Esophagus squamous epithelium (tissue), 5 donors: ENCODE results near the gene RPS6KB2. TPM values are rescaled to one million over a fixed set of nuclear protein-coding genes. Genes with fewer than 3 reads are reported as not detected.

Experiments
- DNase-seq: peaks from one replicate; lab custom pipeline; 2025; lab: John Stamatoyannopoulos, UW
- H3K27ac ChIP-seq, 4 donors: fragments of 200-600 bp; sonication (generic); one replicate each; pipeline ENCODE4 v1.5.1; 2016 to 2019; ENCODE audit warnings: mild to moderate bottlenecking in 1 of 4
- H3K27me3 ChIP-seq, 4 donors: fragments of 200-600 bp; sonication (generic); 1 replicate in 3 of 4; 2 replicates in 1 of 4; pipeline versions ENCODE4 v1.5.1 to v1.6.0; 2017 to 2021; ENCODE audit warnings: antibody characterized with exemption in 1 of 4
- H3K36me3 ChIP-seq, 3 donors: fragments of 200-600 bp; sonication (generic); one replicate each; pipeline ENCODE4 v1.5.1; 2016 to 2019
- H3K4me1 ChIP-seq, 3 donors: fragments of 200-600 bp; sonication (generic); one replicate each; pipeline ENCODE4 v1.5.1; 2017 to 2019
- H3K4me3 ChIP-seq, 4 donors: fragments of 200-600 bp; sonication (generic); 1 replicate in 3 of 4; 2 replicates in 1 of 4; pipeline ENCODE4 v1.5.1; 2016 to 2019; ENCODE audit warnings: mild to moderate bottlenecking in 2 of 4, moderate library complexity in 1 of 4
- H3K9me3 ChIP-seq, 3 donors: fragments of 200-600 bp; sonication (generic); one replicate each; pipeline ENCODE4 v1.5.1; 2016 to 2019
- POLR2A ChIP-seq, 4 donors: fragments of 450-650 bp; IDR thresholded peaks; one replicate each; pipeline ENCODE4 v1.6.1; 2017; ENCODE audit warnings: antibody characterized with exemption in 4 of 4, mild to moderate bottlenecking in 4 of 4, moderate library complexity in 3 of 4
- WGBS, 2 donors: methylation state at CpG; one replicate each; pipeline ENCODE4 v1.1.5; 2018; 5-methylcytosine and 5-hydroxymethylcytosine counted together
- intact Hi-C: fragments of 100-400 bp; cut with DNase I; formaldehyde crosslinking; loops from one replicate; pipeline ENCODE4 v1.15.0; 2022
- small RNA-seq, 4 donors: library from RNA; depleted of rRNA; stranded (forward); fragments of <200 nt; gene quantifications; one replicate each; pipeline ENCODE3, GENCODE V24; 2016
- total RNA-seq, 4 donors: library from RNA; depleted of rRNA; stranded (reverse); fragments of >200 nt; gene quantifications; one replicate each; pipeline ENCODE4 v1.1.0, GENCODE V29; 2016
- TF ChIP-seq, protein P1 (sequence below), 6 experiments: fragments of 450-650 bp in 4 of 6; fragments of 200-600 bp in 2 of 6; sonication (generic) in 2 of 6; IDR thresholded peaks; one replicate each; pipeline ENCODE4 v1.5.1; 2016 to 2019; ENCODE audit warnings: antibody characterized with exemption in 6 of 6, mild to moderate bottlenecking in 4 of 6, moderate library complexity in 4 of 6
- donor health status: DM: yes; HTN: yes; CAD: no.

The RPS6KB2 gene
- total RNA-seq, 4 donors from 2014 or later, result 67.5 to 121 (median 113) TPM

DNA sequence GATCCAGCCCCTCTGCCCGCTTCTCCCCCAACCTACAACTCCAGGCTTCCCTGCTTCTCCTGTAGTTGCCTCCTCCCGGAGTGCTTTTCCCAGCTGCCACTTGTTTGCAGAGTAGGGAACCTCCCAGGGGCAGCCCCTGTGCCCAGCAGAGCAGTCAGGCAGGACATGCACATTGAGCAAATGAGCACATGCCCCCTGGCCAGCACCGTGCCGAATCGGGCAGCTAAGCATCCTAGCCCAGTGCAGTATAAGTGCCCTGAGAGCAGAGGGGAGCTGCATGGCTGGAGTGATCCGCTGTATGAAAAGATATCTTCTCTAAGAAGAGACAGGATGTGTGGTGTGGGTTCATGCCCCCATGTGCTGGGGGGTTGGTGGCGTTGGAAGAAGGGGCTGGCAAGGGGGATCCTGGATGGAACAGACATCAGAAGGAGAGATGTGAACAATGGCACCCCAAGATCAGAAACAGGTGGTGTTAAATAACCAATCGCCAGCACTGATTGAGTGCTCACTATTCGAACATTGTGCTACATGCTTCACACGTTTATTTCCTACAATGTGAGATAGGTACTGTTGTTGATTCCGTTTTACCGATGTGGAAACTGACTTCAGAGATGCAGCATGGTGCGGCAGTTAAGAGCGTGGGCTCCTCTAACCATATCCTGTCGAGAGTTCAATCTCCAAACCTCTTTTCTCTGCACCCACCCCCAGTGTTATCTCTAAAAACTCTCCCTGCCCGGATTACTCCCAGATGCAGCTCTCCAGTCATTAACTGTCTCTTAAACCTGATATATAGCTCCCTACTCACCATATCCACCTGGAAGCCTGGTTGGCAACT is 55.8 kb downstream of the RPS6KB2 start:
- TF ChIP-seq POLR2A (IDR thresholded peaks at IDR 0.05), result no peak
- TF ChIP-seq, protein P1, sequence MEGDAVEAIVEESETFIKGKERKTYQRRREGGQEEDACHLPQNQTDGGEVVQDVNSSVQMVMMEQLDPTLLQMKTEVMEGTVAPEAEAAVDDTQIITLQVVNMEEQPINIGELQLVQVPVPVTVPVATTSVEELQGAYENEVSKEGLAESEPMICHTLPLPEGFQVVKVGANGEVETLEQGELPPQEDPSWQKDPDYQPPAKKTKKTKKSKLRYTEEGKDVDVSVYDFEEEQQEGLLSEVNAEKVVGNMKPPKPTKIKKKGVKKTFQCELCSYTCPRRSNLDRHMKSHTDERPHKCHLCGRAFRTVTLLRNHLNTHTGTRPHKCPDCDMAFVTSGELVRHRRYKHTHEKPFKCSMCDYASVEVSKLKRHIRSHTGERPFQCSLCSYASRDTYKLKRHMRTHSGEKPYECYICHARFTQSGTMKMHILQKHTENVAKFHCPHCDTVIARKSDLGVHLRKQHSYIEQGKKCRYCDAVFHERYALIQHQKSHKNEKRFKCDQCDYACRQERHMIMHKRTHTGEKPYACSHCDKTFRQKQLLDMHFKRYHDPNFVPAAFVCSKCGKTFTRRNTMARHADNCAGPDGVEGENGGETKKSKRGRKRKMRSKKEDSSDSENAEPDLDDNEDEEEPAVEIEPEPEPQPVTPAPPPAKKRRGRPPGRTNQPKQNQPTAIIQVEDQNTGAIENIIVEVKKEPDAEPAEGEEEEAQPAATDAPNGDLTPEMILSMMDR (IDR thresholded peaks at IDR 0.05), result no peak
- H3K27me3 ChIP-seq, result no peaks in the 10 kb centered on the region
- peaks cover 0 to 23% (median 17%) of the 10 kb centered on the region in 3 donors for H3K36me3 ChIP-seq
- peak overlapping the region; percentile 35 to 73 (median 56) for H3K4me3 ChIP-seq
- DNase-seq, result no peak
- 78 to 81% methylated on average over 10 to 12 of the region's 16 CpGs for WGBS, 2 donors
- H3K9me3 ChIP-seq, result no peaks in the 10 kb centered on the region
- H3K4me1 ChIP-seq, result peaks cover 19 to 48% (median 23%) of the 10 kb centered on the region in 3 donors
- intact Hi-C loops, result no loop called here
- H3K27ac ChIP-seq, result peak overlapping the region; percentile 80 to 92 (median 89)

DNA sequence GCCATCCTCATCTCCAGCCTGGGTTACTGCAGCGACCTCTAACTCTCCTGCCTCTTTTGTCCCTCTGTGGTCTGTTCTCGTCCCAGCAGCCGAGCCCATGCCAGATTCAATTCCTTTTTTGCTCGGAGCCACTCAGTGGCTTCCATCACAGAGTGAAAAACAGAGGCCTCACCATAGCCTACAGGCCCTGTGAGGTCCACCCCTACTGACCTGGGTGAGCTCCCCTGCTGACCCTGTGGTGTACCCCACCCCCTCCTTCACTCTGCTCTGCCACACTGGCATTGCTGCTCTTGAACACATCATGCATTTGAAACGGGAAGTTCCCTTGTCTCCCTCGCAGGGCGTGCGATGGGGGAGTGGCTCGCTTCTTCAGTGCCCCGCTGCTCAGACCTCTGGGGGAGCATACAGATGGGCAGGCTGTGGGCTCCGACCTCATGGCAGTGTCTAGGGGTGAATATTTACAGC is 56.6 kb downstream of the RPS6KB2 start:
- no peaks in the 10 kb centered on the region for H3K27me3 ChIP-seq
- 64 to 76% methylated on average over 6 to 11 of the region's 11 CpGs for WGBS, 2 donors
- DNase-seq, result no peak
- H3K36me3 ChIP-seq, result peaks cover 8 to 32% (median 26%) of the 10 kb centered on the region in 3 donors
- H3K9me3 ChIP-seq, result no peaks in the 10 kb centered on the region
- intact Hi-C loops, result no loop called here
- peak overlapping the region in 3 of 4 donors; percentile 65 to 92 (median 91) for H3K27ac ChIP-seq
- no peak for TF ChIP-seq POLR2A (IDR thresholded peaks at IDR 0.05)
- TF ChIP-seq, protein P1 (IDR thresholded peaks at IDR 0.05), result no peak
- peaks cover 19 to 48% (median 23%) of the 10 kb centered on the region in 3 donors for H3K4me1 ChIP-seq
- peak overlapping the region in 1 of 4 donors; percentile 6 for H3K4me3 ChIP-seq

Small RNA genes within 50 kb of the gene (small RNA-seq; reads per million reads assigned to genes)
- 0 reads per million in 4 donors for gene RNU6-1238P

Other genes starting within 250 kb of the RPS6KB2 start
- gene GRK2, start 162.0 kb upstream of the RPS6KB2 start, total RNA-seq, result 10 to 100 TPM; 54.1 to 93.2 (median 68.5) TPM
- gene ANKRD13D, start 139.2 kb upstream of the RPS6KB2 start, total RNA-seq, result 10 to 100 TPM; 27.4 to 50.6 (median 41.6) TPM
- gene SSH3, start 125.0 kb upstream of the RPS6KB2 start, total RNA-seq, result 10 to 100 TPM; 51.4 to 78.4 (median 64.8) TPM
- 100 to 1,000 TPM in 1 of 4 donors, 10 to 100 TPM in 3; 62.6 to 113 (median 74.7) TPM for gene POLD4, start 74.9 kb upstream of the RPS6KB2 start, total RNA-seq
- gene CLCF1, start 54.9 kb upstream of the RPS6KB2 start, total RNA-seq, result 1 to 10 TPM; 2.3 to 6.8 (median 2.7) TPM
- 10 to 100 TPM; 10.6 to 18.3 (median 12.7) TPM for gene RAD9A, start 36.5 kb upstream of the RPS6KB2 start, total RNA-seq
- gene PPP1CA, start 26.6 kb upstream of the RPS6KB2 start, total RNA-seq, result 100 to 1,000 TPM; 146 to 202 (median 185) TPM
- gene TBC1D10C, start 24.4 kb upstream of the RPS6KB2 start, total RNA-seq, result 1 to 10 TPM; 1.7 to 7.2 (median 3.5) TPM
- gene CARNS1, start 12.8 kb upstream of the RPS6KB2 start, total RNA-seq, result under 1 TPM; 0.09 to 0.76 (median 0.25) TPM
- 10 to 100 TPM in 1 of 4 donors, 1 to 10 TPM in 3; 5.9 to 14.1 (median 6.8) TPM for gene PTPRCAP, start 9.2 kb downstream of the RPS6KB2 start, total RNA-seq
- gene CORO1B, start 15.0 kb downstream of the RPS6KB2 start, total RNA-seq, result 100 to 1,000 TPM in 1 of 4 donors, 10 to 100 TPM in 3; 52.2 to 122 (median 57.6) TPM
- gene GPR152, start 24.2 kb downstream of the RPS6KB2 start, total RNA-seq, result not detected
- under 1 TPM in 1 of 4 donors, not detected in 3; 0.38 TPM for gene CABP4, start 26.9 kb downstream of the RPS6KB2 start, total RNA-seq
- 100 to 1,000 TPM; 109 to 205 (median 145) TPM for gene TMEM134, start 40.8 kb downstream of the RPS6KB2 start, total RNA-seq
- gene AIP, start 54.5 kb downstream of the RPS6KB2 start, total RNA-seq, result 10 to 100 TPM; 16.8 to 63.3 (median 28.3) TPM
- 10 to 100 TPM; 24.5 to 35.9 (median 28.7) TPM for gene PITPNM1, start 76.9 kb downstream of the RPS6KB2 start, total RNA-seq
- 10 to 100 TPM; 32.0 to 55.2 (median 38.1) TPM for gene CDK2AP2, start 79.7 kb downstream of the RPS6KB2 start, total RNA-seq
- not detected for gene CABP2, start 95.0 kb downstream of the RPS6KB2 start, total RNA-seq
- gene GSTP1, start 155.3 kb downstream of the RPS6KB2 start, total RNA-seq, result 1,000 to 10,000 TPM; 2,883 to 4,990 (median 3,239) TPM
- gene NDUFV1, start 178.4 kb downstream of the RPS6KB2 start, total RNA-seq, result 100 to 1,000 TPM; 206 to 260 (median 254) TPM
- 10 to 100 TPM; 37.5 to 68.0 (median 47.0) TPM for gene NUDT8, start 201.4 kb downstream of the RPS6KB2 start, total RNA-seq
- gene TBX10, start 211.3 kb downstream of the RPS6KB2 start, total RNA-seq, result not detected
- under 1 TPM in 1 of 4 donors, not detected in 3; 0.44 TPM for gene ACY3, start 222.2 kb downstream of the RPS6KB2 start, total RNA-seq
- 100 to 1,000 TPM in 3 of 4 donors, 10 to 100 TPM in 1; 62.6 to 181 (median 120) TPM for gene ALDH3B2, start 246.1 kb downstream of the RPS6KB2 start, total RNA-seq